COLO829 (cell line): ENCODE results near the gene MOCS2.
A peak's percentile ranks its signal among the peaks of the same experiment; 100 is the strongest.
"Not testable (repeated sequence)": the region's sequence is repeated elsewhere in the genome, so short reads cannot be mapped to it uniquely, and the experiment has no call there.

Experiments used
- DNase-seq: peaks from one replicate; pipeline ENCODE4 v3.0.0; 2012; ENCODE audit warnings: low spot score

The MOCS2 gene, protein sequence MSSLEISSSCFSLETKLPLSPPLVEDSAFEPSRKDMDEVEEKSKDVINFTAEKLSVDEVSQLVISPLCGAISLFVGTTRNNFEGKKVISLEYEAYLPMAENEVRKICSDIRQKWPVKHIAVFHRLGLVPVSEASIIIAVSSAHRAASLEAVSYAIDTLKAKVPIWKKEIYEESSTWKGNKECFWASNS

DNA sequence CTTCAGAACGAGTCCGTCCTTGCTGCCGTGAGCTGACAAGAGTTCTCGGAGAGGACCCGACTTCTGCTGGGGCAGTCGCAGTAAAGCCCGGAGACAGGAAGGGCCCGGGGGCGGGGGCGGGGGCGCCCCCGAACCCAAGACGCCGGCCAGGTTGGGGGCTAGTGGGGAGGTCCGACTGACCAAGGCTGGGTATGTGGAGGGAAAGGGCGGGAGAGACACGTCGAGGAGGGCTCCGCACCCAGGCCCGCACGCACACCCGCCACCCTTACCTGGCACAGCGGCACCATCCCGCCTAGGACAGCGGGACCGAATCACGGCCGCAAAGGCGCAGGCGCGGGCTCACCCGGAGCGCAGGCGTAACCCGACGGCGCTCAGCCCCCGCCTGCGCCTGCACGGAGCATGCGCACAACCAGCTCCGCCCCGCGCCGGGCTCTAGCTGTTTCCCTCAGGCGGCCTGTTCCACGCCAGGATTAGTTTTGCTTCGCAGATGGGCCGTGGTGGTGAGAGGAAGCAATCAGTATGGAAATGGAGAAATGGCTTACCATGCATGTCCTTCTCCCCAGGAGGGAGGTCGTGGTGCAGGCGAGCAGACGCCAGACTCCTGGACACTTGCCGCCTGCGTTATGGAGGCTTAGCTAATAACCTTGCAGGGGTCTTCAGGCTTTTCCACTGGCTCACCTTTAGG is at the start of gene MOCS2:
TSS of gene MOCS2 (minus strand) at position 315 of the 685 bp plus-strand sequence. CDS start 2,583 bp downstream, outside the sequence.
- peak; percentile 86 for DNase-seq

DNA sequence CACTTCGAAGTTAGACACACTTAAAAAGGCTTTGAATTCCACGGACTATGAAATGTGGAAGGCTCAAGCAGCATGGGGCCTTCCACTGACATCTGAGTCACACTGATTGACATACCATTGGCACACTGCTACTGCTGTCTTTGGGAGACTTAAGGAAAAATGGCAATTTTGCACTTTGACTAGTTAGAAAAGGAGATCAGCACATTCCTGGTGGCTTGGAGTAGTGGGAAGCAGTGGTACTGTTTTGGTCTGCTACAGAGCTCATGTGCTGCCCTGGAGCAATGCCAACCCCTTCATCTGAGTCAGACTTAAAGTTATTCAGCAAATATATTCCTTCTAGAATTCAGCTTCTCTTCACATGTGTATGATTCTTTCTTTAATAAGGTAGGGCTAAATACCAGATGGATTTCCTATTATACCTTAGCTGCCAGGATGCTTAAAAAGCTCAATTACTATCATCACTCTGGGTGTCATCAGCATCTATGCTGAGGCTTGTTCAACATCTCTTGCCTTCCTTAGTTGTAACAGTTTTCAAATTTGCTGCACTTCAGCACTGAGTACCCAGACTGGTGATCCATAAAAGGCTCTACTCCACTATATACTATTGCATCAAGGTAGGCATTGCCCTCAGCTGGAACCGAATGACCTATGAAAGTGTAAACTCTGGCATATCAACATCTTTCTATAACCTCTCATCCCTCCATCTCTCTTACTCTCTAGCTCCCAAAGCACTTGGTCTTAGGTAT is 42.3 kb upstream of the MOCS2 start:
- DNase-seq, result no peak

DNA sequence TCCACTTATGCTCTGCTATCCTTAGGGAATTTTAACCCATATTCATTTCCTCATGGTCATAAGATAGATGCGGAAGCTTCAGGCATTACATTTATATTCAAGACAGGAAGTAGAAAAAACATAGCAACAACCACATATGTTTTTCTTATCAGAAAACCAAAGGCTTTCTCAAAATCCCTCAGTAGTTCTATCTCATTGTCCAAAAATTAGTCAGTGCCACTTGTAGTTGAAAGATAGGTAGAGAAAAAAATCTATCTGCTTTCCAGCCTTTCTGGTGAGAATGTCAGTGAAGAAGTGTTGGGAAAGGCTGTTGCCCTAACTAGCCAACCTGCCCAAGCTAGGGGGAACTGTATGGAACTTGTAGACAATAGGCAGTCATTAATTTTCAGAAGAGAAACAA is 23.5 kb upstream of the MOCS2 start:
- DNase-seq, result no peak

DNA sequence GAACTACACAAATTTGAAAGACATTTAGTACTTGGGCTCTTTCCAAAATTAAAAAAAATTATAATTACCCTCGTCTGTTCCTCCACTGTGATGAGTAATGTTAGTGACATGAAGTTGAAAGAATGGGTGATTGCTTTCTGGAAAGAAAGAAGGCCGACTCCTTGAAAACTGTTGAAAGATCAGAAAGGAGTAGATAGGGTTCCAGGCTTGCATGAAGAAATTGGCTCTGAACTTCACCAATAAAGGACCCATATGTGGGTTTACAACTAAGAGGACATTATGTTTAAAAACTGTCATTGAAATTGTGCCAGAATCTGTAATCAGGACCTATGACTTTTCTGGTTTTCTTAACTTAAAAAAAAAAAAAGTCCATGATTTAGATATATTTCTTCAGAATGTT is 20.7 kb upstream of the MOCS2 start:
- DNase-seq, result no peak

DNA sequence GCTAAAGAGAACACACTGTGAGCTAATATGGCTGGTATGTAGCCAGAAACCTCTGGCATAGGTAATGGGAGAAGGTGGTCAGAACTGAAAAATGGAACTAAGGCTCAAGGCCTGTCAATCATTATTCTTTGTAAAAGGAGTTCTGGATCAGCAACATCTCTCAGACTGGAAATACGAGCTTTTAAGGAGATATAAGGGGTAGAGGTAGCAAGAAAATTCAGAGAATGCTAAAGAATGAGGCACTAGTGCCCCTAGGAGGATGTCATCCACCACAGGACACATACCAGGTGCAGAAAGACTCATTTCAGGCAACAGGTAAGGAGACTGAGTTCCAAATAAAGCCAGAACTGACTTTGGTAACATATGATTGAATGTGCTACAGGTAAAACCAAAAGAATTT is 18.9 kb upstream of the MOCS2 start:
- DNase-seq, result no peak

DNA sequence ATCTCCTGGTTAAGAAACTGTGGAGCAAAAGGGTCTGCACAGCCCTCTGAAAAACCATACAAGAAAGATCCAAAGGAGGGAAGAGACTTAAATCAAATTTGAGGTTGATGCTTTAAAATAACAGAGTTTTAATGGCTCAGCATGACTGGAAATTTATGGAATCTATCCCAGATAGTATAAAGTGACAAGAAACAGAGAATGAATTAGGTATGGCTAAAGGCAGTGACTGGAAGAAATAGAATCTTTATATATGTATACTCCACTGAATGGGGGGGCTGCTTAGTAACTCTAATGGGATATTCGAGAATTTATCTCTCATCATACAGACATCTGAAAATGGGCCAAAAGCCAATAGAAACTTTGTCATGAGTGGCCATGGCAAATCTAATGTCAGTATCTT is 17.6 kb upstream of the MOCS2 start:
- no peak for DNase-seq

DNA sequence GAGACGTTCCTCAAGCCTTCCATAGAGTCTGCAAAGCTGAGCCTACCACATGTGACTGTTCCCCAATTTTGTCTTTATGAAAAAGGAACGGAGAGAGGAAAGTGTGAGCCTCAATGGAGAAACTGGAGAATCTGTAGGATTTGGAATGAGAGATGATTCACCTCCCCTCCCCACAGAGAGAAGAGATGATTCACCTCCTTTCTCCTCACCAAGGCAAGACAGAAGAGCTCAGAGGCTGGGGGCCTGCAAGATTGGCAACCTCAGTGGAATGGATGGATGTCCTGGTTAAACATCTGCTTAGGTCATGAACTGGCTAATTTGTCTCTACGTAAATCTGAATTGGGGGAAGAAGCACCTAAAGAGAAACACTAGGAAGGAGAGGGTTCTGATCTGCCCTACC is 17.0 kb upstream of the MOCS2 start:
- DNase-seq, result no peak

DNA sequence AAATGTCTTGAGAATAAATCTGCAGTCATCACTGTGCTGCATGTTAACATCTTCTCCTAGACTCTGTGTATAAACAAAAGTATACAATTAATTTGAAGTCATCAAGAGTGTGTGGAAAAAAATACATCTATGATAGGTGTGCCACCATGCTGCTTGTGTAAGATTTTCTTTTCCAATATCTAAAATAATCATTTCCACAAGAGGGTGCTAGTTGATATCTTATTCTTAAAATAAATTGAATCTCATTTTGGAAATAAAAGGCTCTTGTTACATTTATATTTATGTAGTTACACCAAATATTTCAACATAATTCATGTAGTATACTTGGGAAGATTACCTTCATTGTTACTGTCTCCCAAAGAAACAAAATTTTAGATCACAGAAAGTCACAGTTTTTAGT is 14.1 kb upstream of the MOCS2 start:
- peak; percentile 8 for DNase-seq

DNA sequence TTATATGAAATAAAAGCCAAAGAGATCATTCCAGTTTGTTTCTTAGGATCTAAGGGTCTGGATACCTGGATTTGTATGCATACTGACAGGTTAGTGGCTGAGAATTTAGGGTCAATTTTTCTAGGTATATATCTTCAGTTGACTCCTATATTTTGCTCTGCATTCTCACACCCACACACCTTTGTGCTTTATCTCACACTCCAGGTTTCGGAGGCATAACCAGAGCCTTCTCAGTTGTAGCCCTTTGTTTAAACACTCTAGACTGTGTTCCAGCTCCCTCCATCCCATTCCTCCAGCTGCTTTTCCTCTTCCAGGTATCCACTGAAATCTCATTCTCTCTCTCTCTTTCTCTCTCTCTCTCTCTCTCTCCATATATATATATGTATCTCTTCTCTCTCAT is 10.6 kb upstream of the MOCS2 start:
- no peak for DNase-seq

DNA sequence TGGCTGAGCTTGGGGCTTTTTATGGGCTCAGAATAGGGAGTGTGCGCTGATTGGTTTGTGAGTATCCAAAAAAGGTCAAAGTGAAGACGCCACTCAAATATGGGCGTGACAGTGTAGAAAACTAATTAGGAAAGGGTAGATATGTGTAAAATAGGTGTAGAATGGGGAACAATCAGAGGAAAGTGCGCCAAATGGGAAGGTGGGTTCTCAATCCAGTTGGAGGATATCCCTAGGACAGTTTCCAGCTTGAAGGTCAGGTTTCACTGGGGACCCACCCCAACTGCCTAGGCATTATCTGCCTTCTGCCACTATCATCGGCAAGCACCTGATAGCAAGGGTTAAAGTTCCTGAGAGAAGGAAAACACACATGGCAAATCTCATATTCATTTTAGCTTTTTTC is 9.3 kb upstream of the MOCS2 start:
- DNase-seq, result no peak

DNA sequence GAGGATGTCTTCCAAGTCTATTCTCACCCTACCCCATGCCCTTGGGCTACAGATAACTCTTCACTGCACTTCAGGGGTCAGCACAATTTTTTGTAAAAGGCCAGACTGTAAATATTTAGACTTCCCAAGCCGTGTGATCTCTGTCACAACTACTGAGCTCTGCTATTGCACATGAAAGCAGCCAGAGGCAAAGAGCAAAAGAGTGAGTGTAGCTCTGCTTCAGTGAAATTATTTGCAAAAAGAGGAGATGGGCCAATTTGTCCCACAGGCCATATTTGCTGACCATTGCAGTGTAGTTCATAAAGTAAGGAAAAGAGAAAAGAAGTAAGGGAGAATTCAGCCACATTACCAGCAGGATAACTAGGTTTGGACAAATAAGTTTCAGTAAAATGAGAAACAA is 7.0 kb upstream of the MOCS2 start:
- no peak for DNase-seq

DNA sequence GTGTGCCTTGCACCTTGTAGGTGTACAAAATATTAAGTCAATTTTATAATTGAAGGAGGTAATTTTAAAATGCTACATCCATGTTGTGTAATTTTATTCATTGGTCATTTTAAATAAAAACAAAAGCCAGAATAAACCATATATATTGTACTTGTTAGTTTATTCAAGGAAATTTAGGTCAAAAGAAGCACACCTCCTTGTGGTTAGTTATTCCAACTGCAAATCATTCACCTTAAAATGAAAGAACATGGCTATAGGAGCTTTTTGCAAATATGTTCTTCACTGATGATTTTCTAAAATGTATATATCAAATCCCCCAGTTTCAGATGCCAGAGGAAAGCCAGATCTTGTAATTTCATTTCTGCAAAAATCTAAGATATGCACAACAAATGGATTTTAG is 5.4 kb upstream of the MOCS2 start:
- no peak for DNase-seq

DNA sequence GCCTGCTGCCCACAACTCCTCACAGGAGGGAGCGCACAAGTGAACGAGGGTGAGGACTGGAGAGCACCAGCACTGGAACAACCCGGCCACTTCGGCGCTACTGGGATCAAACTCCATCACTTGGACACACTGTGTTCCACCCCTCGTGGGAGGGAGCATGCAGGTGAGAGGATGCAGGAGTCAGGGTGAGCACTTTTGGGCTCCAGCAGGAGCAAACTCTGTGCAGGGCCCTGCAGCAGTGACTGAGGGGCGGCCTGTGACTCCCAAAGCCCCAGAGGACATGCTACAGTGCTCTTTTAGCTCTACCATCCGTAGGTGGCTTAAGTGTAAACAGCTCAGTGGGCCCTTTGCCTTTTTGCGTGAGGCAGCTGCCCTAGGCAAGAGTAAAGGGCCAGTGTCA is 4.4 kb upstream of the MOCS2 start:
- no peak for DNase-seq

DNA sequence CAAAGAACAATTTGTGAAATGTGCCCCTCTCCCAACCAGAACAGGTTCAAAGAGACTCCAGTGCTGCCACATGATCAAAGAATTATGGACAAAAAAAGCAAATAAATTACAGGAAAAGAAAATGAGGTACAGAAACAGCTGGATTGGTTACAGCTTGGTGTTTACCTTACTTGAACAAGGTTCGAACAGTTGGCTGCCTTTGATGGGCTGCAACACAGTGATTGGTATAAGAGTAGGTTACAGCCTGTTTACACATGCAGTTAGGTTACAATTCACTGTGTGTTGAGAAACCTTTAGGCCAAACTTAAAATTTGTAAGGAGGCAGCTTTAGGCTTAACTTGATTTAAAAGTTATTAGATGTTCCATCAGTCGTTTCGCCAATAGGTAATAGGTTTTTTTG is 3.4 kb upstream of the MOCS2 start:
- no peak for DNase-seq

DNA sequence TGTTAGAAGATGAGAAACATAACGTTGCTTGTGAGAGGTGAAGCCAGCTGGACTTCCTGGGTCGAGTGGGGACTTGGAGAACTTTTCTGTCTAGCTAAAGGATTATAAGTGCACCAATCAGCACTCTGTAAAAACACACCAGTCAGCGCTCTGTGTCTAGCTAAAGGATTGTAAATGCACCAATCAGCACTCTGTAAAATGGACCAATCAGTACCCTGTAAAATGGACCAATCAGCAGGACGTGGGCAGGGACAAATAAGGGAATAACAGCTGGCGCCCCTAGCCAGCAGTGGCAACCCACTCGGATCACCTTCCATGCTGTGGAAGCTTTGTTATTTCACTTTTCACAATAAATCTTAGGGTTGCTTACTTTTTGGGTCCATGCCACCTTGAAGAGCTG is 2.8 kb upstream of the MOCS2 start:
- DNase-seq, result not testable (repeated sequence)

DNA sequence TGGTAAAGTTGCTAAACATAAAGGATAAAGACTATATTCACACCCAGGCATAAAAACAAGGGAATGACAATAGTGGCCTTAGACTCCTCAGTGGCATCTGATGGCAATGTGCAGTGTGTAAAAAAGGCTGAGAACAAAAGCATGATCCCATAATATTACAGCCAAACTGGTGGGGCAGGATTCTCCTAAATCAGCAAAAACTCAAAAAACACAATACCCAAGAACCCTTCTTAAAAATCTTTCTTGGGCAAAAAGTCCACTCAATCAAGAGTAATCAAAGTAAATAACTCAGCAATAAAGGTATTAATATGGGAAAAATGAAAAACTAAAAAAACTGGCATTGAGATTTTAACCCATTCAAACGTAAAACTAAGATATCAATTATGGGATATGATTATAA is 1.6 kb upstream of the MOCS2 start:
- DNase-seq, result no peak

DNA sequence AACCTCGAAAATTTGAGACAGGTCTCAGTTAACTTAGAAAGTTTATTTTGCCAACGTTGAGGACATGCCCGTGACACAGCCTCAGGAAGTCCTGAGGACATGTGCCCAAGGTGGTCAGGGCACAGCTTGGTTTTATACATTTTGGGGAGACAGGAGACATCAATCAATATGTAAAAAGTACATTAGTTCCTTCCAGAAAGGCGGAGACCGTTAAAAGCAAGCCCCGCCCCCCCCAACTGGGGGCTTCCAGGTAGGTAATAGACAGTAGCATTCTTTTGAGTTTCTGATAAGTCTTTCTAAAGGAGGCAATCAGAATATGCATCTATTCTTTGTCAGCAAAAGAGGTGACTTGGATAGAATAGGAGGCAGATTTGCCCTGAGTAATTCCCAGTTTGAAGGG is 599 bp upstream of the MOCS2 start:
- DNase-seq, result no peak

DNA sequence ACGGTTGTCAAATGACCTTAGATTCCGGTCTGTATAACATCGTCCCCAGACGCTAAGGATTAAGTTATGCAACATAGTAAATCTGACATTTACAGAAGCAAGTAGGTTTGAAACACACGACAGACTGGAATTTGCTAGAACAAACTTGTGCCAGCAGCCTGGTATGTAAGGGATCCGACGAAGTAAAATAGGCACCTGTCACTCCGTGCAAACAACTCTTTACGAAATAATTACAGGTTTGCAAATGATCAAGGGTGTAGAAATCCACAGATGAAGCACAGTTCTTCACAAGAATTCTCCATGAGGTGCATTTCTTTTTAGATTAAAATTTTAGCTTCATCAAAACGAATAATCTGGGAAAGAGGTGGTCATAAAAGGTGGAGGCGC is 508 bp downstream of the MOCS2 start:
- no peak for DNase-seq

DNA sequence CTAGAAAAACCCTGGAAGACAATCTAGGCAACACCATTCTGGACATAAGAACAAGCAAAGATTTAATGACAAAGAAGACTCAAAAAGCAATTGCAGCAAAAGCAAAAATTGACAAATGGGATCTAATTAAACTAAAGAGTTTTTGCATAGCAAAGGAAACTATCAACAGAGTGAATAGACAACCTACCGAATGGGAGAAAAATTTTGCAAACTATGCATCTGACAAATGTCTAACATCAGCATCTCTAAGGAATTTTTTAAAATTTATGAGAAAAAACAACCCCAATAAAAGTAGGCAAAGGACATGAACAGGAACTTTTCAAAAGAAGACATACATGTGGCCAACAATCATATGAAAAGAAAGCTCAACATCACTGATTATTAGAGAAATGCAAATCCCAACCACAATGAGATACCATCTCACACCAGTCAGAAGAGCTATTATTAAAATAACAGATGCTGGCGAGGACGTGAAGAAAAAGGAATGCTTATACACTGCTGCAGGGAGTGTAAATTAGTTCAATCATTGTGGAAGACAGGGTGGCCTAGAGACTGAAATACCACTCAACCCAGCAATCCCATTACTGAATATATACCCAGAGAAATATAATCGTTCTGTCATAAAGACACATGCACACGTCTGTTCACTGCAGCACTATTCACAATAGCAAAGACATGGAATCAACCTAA is 3.8 kb downstream of the MOCS2 start:
- no peak for DNase-seq

DNA sequence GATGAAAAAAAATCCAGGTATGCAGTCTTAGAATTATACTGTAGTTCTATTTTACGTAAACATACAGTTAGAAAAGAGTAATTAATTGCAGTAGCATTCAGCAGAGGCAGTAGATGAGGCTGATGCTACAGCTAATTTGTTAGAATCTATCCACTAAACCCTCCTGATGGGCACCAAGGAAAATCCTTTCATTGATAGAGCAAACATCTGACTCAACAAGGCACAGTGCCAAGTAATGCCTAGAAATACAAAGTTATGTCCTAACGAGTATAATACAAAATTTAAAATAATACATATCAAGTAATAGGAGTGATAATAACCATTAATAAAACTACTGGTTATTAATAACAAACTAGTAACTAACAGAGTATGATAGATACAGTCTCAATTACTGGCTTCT is 9.0 kb downstream of the MOCS2 start:
- no peak for DNase-seq

DNA sequence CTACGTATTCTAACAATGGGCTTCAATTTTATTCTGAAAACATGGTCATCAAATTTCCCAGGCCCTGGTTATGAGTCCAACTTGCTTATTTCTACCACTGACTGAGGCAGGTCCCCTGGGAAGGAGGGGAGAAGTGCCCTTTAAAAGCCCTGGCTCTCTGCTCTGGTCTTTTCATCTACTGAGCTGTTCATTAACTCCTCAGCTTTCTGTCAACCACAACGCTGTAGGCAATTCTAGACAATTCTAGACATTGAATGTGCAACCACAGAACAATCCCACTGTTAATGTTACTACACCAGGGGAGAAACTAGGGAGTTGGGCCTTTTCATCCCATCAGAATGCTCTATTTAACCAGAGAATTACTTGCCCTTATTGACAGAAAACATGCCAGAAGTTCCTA is 10.0 kb downstream of the MOCS2 start:
- DNase-seq, result peak; percentile 26

DNA sequence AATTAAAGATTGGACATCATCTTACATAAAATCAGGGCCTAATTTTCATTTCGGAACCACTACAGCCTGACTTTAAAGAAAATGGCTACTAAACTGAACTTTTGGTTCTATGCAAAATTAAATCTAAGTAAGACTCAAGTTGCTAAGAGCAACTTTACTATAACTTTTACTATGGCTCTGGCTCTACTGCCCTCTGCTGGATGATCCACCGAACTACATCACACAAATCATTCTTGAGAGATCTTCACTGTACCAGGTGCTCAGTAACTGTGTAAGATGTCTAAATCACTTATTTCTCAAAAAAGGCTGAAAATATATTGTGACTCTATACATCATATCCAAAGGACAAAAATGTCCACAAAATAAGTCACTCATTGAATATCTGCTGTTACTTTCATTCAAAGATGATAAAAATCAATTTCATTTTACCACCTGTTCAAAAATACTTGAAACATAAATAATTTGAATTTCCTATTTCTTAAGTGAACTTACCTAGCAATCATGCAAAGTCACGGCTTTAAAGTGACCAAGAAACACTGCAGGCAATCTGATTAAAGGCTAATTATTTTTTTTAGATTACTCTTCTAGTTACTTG is 13.5 kb downstream of the MOCS2 start:
- peak; percentile 50 for DNase-seq

DNA sequence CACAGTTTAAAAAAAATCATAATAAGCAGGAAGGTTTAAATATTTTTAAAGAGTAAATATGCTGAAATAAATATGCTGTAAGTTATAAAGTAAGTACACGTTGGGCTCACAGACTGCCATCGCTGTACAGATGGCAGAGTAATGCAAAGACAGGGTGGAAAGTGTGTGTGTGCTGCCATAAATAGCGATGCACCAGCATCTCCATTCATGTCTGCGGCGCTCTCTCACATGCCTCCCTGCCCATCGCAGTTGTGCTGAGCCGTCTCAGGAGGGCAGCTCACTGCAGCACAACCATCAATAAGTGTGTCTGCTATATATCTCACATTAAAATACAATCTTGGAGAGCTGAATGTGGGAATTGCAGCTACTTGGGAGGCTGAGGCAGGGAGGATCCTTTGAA is 14.3 kb downstream of the MOCS2 start:
- DNase-seq, result no peak
